HepG2 (cell line): Measurements from ENCODE around the gene PDZD7. TPM values are rescaled to one million over a fixed set of nuclear protein-coding genes. Genes with fewer than 3 reads are reported as not detected.

Source experiments
- DMAP1 ChIP-seq: IDR thresholded peaks from 2 replicates; pipeline ENCODE4 v1.6.1; 2016
- DR1 ChIP-seq: sonication (generic); formaldehyde crosslinking; IDR thresholded peaks from 2 replicates; pipeline ENCODE4 v1.8.0; 2021; ENCODE audit warnings: mild to moderate bottlenecking, missing genetic modification reagents, inconsistent platforms
- GFI1 ChIP-seq: sonication (generic); formaldehyde crosslinking; IDR thresholded peaks from 2 replicates; pipeline ENCODE4 v1.5.0; 2020; ENCODE audit warnings: missing genetic modification reagents, mild to moderate bottlenecking, borderline replicate concordance
- HDAC1 ChIP-seq: sonication (generic); formaldehyde crosslinking; IDR thresholded peaks from 2 replicates; pipeline ENCODE4 v1.5.1; 2020; ENCODE audit warnings: mild to moderate bottlenecking, missing genetic modification reagents
- HNRNPL ChIP-seq: fragments of 200-400 bp; formaldehyde crosslinking; IDR thresholded peaks from 2 replicates; pipeline ENCODE4 v1.6.1; 2017; ENCODE audit warnings: mild to moderate bottlenecking, low read depth, low read length
- KAT8 ChIP-seq: IDR thresholded peaks from 2 replicates; pipeline ENCODE4 v1.6.1; 2016; ENCODE audit warnings: missing genetic modification reagents, missing compliant biosample characterization
- MAZ ChIP-seq, 2 experiments: sonication (generic) in 1 of 2; formaldehyde crosslinking in 1 of 2; IDR thresholded peaks; 2 replicates each; pipeline versions ENCODE4 v1.5.0 to v1.6.1; 2012 to 2020; ENCODE audit warnings: low read depth in 2 of 2, mild to moderate bottlenecking in 2 of 2, borderline replicate concordance in 1 of 2, improper control_type of control experiment in 1 of 2, low read length in 1 of 2, missing genetic modification reagents in 1 of 2, moderate library complexity in 1 of 2
- NFE2L2 ChIP-seq: fragments of 150-350 bp; IDR thresholded peaks from 2 replicates; pipeline ENCODE4 v1.6.1; 2014; ENCODE audit warnings: low read length
- NRL ChIP-seq: sonication (generic); formaldehyde crosslinking; IDR thresholded peaks from 2 replicates; pipeline ENCODE4 v1.5.0; 2020; ENCODE audit warnings: missing genetic modification reagents, mild to moderate bottlenecking, moderate library complexity, borderline replicate concordance
- PHF21A ChIP-seq: sonication (generic); formaldehyde crosslinking; IDR thresholded peaks from 2 replicates; pipeline ENCODE4 v1.5.0; 2020; ENCODE audit warnings: mild to moderate bottlenecking, missing genetic modification reagents
- PRMT3 ChIP-seq: sonication (generic); formaldehyde crosslinking; IDR thresholded peaks from 2 replicates; pipeline ENCODE4 v1.8.1; 2022; ENCODE audit warnings: low read depth, mild to moderate bottlenecking, moderate library complexity, missing genetic modification reagents, borderline replicate concordance
- RBFOX2 ChIP-seq: fragments of 200-400 bp; formaldehyde crosslinking; IDR thresholded peaks from 2 replicates; pipeline ENCODE4 v1.6.1; 2017; ENCODE audit warnings: low read depth, mild to moderate bottlenecking, low read length
- SP140L ChIP-seq: sonication (generic); formaldehyde crosslinking; IDR thresholded peaks from 2 replicates; pipeline ENCODE4 v1.4.0; 2020; ENCODE audit warnings: missing genetic modification reagents, borderline replicate concordance
- SRSF4 ChIP-seq: fragments of 200-400 bp; formaldehyde crosslinking; IDR thresholded peaks from one replicate; pipeline ENCODE4 v1.6.1; 2018; ENCODE audit warnings: mild to moderate bottlenecking, low read depth, low read length, moderate library complexity; ENCODE audit not compliant: poor library complexity, severe bottlenecking
- TEAD3 ChIP-seq: optimal IDR thresholded peaks from 2 replicates; pipeline ENCODE3; 2016; ENCODE audit warnings: borderline replicate concordance
- ZFX ChIP-seq: sonication (generic); formaldehyde crosslinking; IDR thresholded peaks from 2 replicates; pipeline ENCODE4 v1.4.0; 2020; ENCODE audit warnings: mild to moderate bottlenecking, low read depth, missing genetic modification reagents, moderate library complexity
- ZKSCAN5 ChIP-seq: sonication (generic); formaldehyde crosslinking; IDR thresholded peaks from 2 replicates; pipeline ENCODE4 v1.5.1; 2020; ENCODE audit warnings: mild to moderate bottlenecking, missing genetic modification reagents
- ZNF335 ChIP-seq: sonication (generic); formaldehyde crosslinking; IDR thresholded peaks from 2 replicates; pipeline ENCODE4 v1.4.0; 2020; ENCODE audit warnings: missing genetic modification reagents
- ZNF572 ChIP-seq: sonication (generic); formaldehyde crosslinking; IDR thresholded peaks from 2 replicates; pipeline ENCODE4 v1.5.1; 2020; ENCODE audit warnings: mild to moderate bottlenecking, missing genetic modification reagents
- ZNF788 ChIP-seq: sonication (generic); formaldehyde crosslinking; IDR thresholded peaks from 2 replicates; pipeline ENCODE4 v1.5.0; 2020; ENCODE audit warnings: mild to moderate bottlenecking, missing genetic modification reagents, borderline replicate concordance
- polyA plus RNA-seq, 8 experiments: library from polyadenylated mRNA; depleted of rRNA in 3 of 8; stranded (reverse) in 7 of 8; unstranded in 1 of 8; fragments of >200 nt; fragmentation: Illumina TruSeq in 4 of 8; extraction: Trizol in 4 of 8; gene quantifications; 2 replicates each; pipeline versions ENCODE4 v1.2.1 to v1.2.3, GENCODE V29; 2011 to 2016; ENCODE audit warnings: low read depth in 4 of 8, missing spikeins in 1 of 8, mixed read lengths in 1 of 8; ENCODE audit not compliant: insufficient read depth in 1 of 8
- total RNA-seq, 5 experiments: library from RNA; depleted of rRNA; stranded (reverse); fragments of >200 nt; fragmentation: Illumina TruSeq; extraction: Trizol; gene quantifications; 2 replicates each; pipeline ENCODE4 v1.2.3, GENCODE V29; 2016; ENCODE audit warnings: low read depth in 1 of 5
- TF ChIP-seq, protein P1 (sequence below): IDR thresholded peaks from 2 replicates; pipeline ENCODE4 v1.6.1; 2012; ENCODE audit warnings: inconsistent platforms

PDZD7 gene
- total and polyA plus RNA-seq, 2 of the 13 experiments (the other 11 are each of a cell fraction or from before 2014, with no cell fraction given) = 0.58 to 0.73 TPM

DNA sequence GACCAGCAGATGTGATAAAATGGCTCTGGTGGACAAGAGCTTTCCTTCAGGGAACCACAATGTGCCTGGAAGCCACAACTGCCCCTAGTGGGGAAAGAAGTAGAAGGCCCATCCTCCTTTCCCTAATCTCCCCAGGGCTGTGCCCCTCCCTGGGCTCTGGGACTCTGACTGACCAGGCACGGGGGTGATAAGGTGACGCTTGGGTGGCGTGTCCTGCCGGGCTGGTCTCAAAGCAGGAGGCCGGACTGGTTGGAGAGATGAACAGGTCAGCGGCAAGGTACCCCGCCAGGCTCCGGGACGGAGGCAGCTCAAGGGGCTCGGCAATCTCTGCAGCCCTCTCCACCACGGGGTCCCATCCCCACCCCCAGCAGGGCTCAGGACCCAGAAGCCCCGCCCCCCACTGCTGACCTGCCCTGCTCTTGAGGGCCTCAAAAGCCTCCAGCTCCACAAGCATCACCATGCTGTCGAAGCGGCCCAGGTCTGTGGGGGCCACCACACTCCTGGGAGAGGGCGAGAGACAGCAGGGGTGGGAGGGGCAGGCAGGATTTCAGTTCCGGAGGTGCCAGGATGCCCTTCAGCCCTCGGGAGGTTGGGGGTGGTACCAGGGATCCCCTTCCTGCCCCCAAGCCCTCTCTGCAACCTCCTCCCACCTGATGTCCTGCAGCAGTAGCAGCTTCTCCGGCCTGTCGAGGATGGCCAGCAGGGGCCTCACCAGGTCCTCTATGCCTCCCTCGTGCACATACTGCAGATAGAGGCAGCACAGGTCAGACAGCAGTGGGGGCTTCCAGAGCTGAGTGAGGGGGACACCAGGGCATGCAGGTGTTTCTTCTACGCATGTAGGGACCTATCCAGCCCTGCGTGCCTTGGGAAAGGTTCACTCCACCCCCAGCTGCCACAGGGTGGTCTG is 19.2 kb downstream of the PDZD7 start (continued):
- TF ChIP-seq, protein P1, sequence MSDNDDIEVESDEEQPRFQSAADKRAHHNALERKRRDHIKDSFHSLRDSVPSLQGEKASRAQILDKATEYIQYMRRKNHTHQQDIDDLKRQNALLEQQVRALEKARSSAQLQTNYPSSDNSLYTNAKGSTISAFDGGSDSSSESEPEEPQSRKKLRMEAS = peak; percentile 60; the same call in 1 of the 2 replicates
- 0 out of 2 replicates have a peak, but pooled peaks have one; percentile 24 for TF ChIP-seq ZNF335 (CRISPR knock-in tag)
- peak; percentile 83; the same call in 1 of the 2 replicates for TF ChIP-seq GFI1
- peak; percentile 25; the same call in 1 of the 2 replicates for TF ChIP-seq DMAP1 (CRISPR knock-in tag)
- TF ChIP-seq ZFX (CRISPR knock-in tag) = peak; percentile 66
- peak; percentile 15; the same call in 1 of the 2 replicates for TF ChIP-seq ZNF788 (CRISPR knock-in tag)
- no peak for TF ChIP-seq SP140L (CRISPR knock-in tag)
- TF ChIP-seq KAT8 (CRISPR knock-in tag) = 0 out of 2 replicates have a peak, but pooled peaks have one; percentile 41
- TF ChIP-seq DR1 (CRISPR knock-in tag) = 0 out of 2 replicates have a peak, but pooled peaks have one; percentile 41
- TF ChIP-seq MAZ (IDR thresholded peaks at IDR 0.05; ENCODE audit: borderline replicate concordance, low read depth, low read length) = no peak
- TF ChIP-seq MAZ (CRISPR knock-in tag; IDR thresholded peaks at IDR 0.05; ENCODE audit: low read depth) = peak; percentile 37; the same call in 1 of the 2 replicates
- no peak for TF ChIP-seq ZKSCAN5 (CRISPR knock-in tag)
- 0 out of 2 replicates have a peak, but pooled peaks have one; percentile 57 for TF ChIP-seq HNRNPL
- 0 out of 2 replicates have a peak, but pooled peaks have one; percentile 23 for TF ChIP-seq RBFOX2
- 0 out of 2 replicates have a peak, but pooled peaks have one; percentile 18 for TF ChIP-seq ZNF572
- 0 out of 2 replicates have a peak, but pooled peaks have one; percentile 33 for TF ChIP-seq PRMT3 (CRISPR knock-in tag)
- TF ChIP-seq PHF21A = peak; percentile 58; the same call in 1 of the 2 replicates
- TF ChIP-seq NRL (CRISPR knock-in tag) = no peak
- TF ChIP-seq TEAD3 (CRISPR knock-in tag) = peak; percentile 11
- TF ChIP-seq HDAC1 (CRISPR knock-in tag) = peak; percentile 49; the same call in 1 of the 2 replicates
- TF ChIP-seq NFE2L2 = no peak
- TF ChIP-seq SRSF4 = no peak
